NCI-H69 (cell line): ENCODE data around the gene IGSF3.
"Not testable (repeated sequence)": the region's sequence is repeated elsewhere in the genome, so short reads cannot be mapped to it uniquely, and the experiment has no call there.

Source experiments
- DNase-seq: peaks from one replicate; lab custom pipeline; 2025; lab: John Stamatoyannopoulos, UW

IGSF3 gene

GRCh38 chr1:116664366-116664977 lies 3.1 kb downstream of the IGSF3 start:
- DNase-seq, result peak; percentile 87

DNA sequence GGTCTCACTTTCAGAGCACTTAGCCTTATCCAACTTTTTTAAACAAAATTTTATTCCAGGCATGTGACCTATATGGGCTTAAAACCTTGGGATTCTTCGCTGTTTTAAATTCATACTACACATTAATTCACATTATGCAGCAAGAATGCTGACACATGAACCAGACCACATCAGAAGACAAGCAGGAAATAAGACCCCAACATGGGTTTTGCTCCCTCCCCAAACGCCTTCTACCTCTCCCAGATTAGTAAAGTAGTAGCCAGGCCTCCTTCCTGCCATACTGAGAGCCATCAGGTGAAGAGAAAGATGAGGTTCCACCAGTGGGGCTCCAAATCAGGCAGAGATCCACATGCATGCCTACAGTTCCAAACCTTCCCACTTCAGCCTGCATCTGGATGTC lies 3.7 kb downstream of the IGSF3 start:
- DNase-seq, result no peak

DNA sequence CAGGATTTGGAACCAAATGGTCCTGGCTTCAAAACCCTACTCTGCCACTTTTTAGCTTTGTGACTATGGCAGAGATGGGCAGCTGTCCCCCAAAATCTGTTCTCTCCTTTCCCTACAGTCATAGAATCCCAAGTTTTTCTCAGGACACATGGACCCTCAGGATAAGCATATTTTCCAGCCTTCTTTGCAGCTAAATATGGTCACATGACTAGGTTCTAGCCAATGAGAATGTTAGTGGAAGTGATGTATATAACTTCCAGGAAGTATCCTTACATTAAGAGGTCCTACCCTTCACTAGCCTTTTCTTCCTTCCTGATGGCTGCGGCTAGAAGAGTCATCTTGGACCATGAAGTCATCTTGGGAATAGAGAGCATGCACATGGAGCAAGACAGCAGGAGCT lies 5.9 kb downstream of the IGSF3 start:
- DNase-seq, result no peak

- DNase-seq, result not testable (repeated sequence)
Observed at GRCh38 chr1:116658645-116659044, 8.9 kb downstream of the IGSF3 start.

GRCh38 chr1:116657836-116658235 lies 9.7 kb downstream of the IGSF3 start:
- DNase-seq, result not testable (repeated sequence)

- no peak for DNase-seq
Observed at GRCh38 chr1:116654351-116654750, 13.2 kb downstream of the IGSF3 start.

DNA sequence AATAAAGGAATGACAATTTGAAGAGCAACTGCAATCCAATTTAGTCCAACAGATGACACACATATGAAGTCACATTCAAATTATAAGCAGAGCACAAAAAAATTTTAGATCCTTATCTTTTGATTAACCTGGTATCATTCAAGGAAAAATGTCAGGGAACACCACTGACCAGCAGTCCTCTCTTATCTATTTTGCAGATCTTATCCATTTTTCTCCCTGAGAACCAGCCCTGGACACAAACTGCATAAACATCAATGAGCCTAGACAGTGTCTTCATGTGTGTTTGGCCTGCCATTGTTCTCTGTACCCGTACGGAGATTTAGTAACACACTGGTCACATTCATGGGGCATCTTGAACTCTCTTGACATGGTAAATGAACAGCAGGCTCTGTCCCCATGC lies 14.9 kb downstream of the IGSF3 start:
- not testable (repeated sequence) for DNase-seq

GRCh38 chr1:116650781-116651180 lies 16.8 kb downstream of the IGSF3 start:
- not testable (repeated sequence) for DNase-seq

GRCh38 chr1:116649041-116649440 lies 18.5 kb downstream of the IGSF3 start:
- DNase-seq, result not testable (repeated sequence)

DNA sequence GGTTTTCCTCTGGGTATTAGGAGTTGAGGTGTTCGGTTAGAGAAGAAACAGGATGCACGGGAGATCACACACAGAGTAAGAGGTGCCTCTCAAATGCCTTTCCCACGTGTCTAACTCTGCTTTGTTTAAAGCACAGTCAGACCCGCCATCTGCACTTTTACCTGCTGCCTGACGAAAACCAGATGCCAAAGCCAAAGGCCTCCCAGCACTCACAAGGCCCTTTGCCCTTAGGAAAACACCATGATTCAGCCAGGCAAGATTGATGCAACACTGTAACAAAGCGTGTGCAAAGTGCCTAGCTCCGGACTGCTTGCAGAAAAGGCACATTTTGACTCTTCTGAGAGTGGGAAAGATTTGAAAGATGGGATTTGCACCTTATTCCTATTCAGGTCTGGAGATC lies 19.2 kb downstream of the IGSF3 start:
- DNase-seq, result peak; percentile 86

DNA sequence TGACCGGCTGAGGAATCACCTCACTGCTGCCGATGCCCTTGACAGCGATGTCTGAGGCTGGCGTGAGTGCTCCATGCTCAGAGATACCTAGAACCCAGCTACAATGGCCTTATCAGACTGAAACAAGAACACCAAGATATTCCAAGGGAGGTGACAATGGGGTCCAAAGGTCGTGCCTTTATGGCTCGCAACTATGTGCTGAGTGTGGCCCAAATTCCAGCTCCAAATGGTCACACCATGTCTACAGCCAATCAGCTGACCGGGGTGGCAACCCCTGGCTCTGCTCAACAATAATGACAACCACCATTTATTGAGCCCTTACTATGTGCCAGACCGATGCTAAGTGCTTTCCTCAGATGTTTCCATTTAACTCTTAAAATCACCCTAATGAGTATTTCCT lies 20.3 kb downstream of the IGSF3 start:
- DNase-seq, result not testable (repeated sequence)

- DNase-seq, result peak; percentile 88
Observed at GRCh38 chr1:116646673-116647170, 20.8 kb downstream of the IGSF3 start.

- DNase-seq, result peak; percentile 49
Observed at GRCh38 chr1:116645802-116646672, 21.5 kb downstream of the IGSF3 start.

DNA sequence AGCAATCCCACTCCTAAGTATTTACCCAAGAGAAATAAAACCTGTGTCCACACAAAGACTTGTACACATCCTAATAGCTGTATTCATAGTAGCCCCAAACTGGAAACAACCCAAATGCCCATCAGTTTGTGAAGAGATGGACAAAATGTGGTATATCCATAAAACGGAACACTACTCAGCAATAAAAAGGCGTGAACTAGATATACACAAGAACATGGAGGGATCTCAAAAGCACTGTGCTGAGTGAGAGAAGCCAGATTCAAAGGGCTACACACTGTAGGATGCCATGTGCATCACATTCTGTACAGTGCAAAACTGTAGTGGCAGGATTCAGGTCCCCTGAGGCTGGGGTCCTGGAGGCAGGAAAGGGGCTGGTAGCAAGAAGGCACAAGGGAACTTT lies 22.5 kb downstream of the IGSF3 start:
- DNase-seq, result not testable (repeated sequence)

DNA sequence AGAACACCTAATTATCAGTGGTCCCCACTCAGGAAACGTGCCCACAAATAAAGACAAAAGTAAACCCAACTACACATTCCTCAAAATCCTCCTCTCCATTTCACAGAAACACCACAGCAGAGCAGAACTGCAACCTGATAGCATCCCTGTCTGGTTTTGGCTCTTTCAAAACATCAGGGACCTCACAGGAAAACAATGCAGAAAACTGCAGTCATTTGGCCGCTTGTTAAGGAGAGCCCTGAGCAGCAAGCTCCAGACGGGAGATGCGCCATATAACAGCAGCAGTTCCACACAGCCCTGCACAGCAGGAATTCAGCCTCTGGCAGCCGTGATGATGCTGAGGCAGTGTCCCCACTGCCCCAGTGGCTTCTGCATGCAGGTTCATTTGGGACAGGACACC lies 23.4 kb downstream of the IGSF3 start:
- peak; percentile 54 for DNase-seq

DNA sequence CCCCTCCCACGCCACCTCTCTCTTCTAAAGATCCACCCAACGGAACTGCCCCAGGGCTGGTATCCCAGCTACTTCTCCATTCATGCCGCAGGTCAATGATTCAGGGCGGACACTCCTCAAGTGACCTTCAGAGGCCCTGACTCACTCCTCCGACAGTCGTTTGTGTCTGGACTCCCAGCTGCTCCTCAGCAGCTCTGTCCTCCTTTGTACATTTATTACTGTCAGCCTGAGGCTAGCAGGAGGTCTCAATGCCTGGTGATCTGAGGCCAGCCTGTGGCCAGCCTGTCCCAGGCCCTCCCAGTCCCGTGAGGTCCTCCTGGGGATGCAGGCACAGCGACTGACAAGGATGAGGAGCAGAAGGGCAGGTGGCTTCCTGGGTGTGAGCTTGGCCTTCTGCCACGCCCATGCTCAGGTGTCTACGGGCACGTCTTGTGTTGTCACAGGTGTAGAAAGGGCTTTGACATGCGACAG lies 24.2 kb downstream of the IGSF3 start:
- DNase-seq, result peak; percentile 57

GRCh38 chr1:116642311-116643280 lies 24.9 kb downstream of the IGSF3 start:
- DNase-seq, result peak; percentile 78

DNA sequence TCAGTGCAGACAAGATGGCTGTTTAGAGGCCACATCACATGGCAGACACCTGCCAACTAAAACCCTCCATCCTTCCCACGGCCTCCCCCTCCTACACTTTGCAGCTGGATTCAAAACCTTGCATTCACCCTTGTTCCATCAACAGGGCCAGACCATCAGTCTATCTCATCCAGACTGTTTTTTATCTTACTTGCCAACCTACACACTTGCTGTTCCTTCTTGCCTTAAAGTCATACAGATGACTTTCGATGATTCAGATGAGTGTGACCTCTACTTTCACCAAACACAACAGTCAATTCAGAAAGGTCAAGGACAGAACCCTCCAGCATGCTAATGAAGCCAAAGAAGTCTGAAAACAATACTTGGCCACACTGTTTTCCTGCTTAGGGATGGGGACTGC lies 29.9 kb downstream of the IGSF3 start:
- DNase-seq, result not testable (repeated sequence)

GRCh38 chr1:116636584-116636983 lies 30.9 kb downstream of the IGSF3 start:
- not testable (repeated sequence) for DNase-seq

GRCh38 chr1:116634386-116634785 lies 33.1 kb downstream of the IGSF3 start:
- not testable (repeated sequence) for DNase-seq

GRCh38 chr1:116631996-116632925 lies 35.3 kb downstream of the IGSF3 start:
- DNase-seq, result not testable (repeated sequence)
